ENCODE measurements around the gene PDGFRA. TPM values are rescaled to one million over a fixed set of nuclear protein-coding genes. Genes with fewer than 3 reads are reported as not detected.

The PDGFRA gene
- total RNA-seq, 1 donor from 2014 or later = 1.3 TPM

DNA sequence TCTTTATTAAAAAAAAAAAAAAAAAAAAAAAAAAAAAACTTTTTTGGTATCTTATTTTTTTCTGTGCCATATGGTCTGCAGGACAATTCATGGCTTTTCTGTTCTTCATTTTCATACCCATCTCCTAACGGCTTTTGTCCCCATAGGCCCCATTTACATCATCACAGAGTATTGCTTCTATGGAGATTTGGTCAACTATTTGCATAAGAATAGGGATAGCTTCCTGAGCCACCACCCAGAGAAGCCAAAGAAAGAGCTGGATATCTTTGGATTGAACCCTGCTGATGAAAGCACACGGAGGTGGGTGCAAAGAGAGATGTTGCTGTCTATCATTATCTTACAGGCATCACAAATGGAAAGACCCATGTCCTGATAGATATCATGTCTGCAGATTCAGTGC is 49.1 kb downstream of the PDGFRA start:
- no peak overlapping the region for H3K4me3 ChIP-seq (ENCODE audit: low read depth, low read length)
- DNase-seq (ENCODE audit: low read depth) = no peak

DNA sequence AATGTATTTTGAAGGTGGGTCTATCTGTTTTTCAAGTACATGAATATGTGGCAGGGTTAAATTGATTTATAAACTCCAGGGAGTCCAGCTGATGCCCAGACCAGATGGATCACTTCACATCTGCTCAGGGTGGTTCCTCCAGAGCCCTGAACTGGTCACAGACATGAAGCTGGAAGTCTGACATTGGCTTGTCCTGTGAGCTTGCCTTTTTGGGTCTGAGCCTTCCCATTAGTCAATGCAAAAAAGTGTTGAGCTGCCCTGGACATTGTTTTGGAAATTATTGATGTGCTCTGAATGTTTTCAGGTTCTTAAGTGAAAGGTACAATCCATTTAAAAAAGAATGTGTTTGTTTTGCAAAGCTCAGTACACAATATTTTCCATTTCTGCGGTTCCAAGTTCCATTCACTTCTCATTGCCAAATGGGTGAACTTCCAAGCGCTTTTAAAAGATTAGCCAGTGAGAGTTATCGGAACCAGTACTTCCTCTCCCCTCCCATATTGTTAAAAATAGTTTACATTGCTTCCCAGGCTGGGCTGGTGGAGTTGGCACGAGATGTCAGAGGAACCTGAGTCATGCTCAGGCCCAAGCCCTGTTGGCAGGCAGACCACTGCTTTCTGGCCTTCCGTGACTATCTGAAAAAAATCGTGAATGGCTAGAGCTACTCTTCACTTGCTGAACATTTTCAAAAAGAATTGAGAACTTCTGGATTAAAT is 52.1 kb downstream of the PDGFRA start:
- H3K4me3 ChIP-seq (ENCODE audit: low read depth, low read length) = no peak overlapping the region
- TF ChIP-seq, protein P1, sequence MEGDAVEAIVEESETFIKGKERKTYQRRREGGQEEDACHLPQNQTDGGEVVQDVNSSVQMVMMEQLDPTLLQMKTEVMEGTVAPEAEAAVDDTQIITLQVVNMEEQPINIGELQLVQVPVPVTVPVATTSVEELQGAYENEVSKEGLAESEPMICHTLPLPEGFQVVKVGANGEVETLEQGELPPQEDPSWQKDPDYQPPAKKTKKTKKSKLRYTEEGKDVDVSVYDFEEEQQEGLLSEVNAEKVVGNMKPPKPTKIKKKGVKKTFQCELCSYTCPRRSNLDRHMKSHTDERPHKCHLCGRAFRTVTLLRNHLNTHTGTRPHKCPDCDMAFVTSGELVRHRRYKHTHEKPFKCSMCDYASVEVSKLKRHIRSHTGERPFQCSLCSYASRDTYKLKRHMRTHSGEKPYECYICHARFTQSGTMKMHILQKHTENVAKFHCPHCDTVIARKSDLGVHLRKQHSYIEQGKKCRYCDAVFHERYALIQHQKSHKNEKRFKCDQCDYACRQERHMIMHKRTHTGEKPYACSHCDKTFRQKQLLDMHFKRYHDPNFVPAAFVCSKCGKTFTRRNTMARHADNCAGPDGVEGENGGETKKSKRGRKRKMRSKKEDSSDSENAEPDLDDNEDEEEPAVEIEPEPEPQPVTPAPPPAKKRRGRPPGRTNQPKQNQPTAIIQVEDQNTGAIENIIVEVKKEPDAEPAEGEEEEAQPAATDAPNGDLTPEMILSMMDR (conservative IDR thresholded peaks at IDR 0.05; ENCODE audit: low read depth, low read length) = no peak
- no peak for DNase-seq (ENCODE audit: low read depth)

More for the DNA sequence above, 49.1 kb downstream of the PDGFRA start:
- TF ChIP-seq, protein P1 (conservative IDR thresholded peaks at IDR 0.05; ENCODE audit: low read depth, low read length) = no peak

DNA sequence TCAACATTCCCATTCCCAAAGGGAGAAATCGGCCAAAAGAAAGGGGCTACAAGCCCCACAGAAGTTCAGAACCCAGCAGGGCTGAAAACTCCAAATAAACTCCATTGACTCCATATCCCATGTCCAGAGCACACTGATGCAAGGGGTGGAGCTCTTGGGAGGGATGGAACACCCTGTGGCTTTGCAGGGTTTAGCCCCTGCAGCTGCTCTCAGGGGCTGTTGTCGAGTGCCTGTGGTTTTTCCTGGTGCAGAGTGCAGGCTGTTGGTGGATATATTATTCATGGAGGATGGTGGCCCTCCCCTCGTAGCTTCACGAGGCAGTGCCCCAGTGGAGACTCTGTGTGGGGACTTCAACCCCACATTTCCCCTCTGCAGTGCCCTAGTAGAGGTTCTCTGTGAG is 53.7 kb downstream of the PDGFRA start:
- no peak overlapping the region for H3K4me3 ChIP-seq (ENCODE audit: low read depth, low read length)
- TF ChIP-seq, protein P1 (conservative IDR thresholded peaks at IDR 0.05; ENCODE audit: low read depth, low read length) = no peak
- no peak for DNase-seq (ENCODE audit: low read depth)

DNA sequence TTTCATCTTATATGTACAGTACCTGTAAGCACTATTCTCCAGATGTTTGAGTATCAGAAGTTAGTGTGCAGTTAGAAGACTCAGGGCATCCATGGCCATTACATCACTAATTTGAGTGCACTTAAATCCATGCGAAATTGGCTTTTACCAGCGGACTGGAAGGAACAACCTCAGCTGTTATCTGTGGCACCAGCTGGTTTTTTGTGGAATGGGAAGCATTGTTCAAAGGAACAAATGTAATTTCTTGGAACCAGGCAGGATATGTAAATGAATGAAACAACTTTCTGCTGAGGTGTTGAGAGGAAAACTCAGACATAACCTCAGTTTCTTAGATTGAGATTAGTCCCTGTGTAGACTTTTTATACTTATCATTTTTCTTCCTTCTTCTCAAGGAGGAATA is 60.2 kb downstream of the PDGFRA start:
- DNase-seq (ENCODE audit: low read depth) = no peak
- TF ChIP-seq, protein P1 (conservative IDR thresholded peaks at IDR 0.05; ENCODE audit: low read depth, low read length) = no peak
- no peak overlapping the region for H3K4me3 ChIP-seq (ENCODE audit: low read depth, low read length)

DNA sequence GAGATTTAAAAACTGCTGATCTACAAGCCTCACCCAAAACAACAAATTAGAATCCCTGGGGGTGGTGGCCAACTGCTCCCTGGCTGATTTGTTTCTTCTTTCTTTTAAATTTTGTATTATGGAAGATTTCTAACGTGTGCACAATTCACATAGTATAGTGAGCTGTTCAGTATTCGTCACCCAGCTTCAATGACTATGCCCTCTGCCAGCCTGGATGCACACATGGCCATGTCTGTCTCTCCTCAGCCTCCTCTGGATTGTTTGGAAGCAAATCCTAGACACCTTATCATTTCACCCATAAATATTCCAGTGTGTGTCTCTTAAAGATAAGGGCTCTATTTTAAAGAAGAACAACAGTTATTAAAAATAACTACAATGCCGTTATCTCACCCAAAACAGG is 61.9 kb downstream of the PDGFRA start:
- no peak for DNase-seq (ENCODE audit: low read depth)
- TF ChIP-seq, protein P1 (conservative IDR thresholded peaks at IDR 0.05; ENCODE audit: low read depth, low read length) = no peak
- H3K4me3 ChIP-seq (ENCODE audit: low read depth, low read length) = no peak overlapping the region

DNA sequence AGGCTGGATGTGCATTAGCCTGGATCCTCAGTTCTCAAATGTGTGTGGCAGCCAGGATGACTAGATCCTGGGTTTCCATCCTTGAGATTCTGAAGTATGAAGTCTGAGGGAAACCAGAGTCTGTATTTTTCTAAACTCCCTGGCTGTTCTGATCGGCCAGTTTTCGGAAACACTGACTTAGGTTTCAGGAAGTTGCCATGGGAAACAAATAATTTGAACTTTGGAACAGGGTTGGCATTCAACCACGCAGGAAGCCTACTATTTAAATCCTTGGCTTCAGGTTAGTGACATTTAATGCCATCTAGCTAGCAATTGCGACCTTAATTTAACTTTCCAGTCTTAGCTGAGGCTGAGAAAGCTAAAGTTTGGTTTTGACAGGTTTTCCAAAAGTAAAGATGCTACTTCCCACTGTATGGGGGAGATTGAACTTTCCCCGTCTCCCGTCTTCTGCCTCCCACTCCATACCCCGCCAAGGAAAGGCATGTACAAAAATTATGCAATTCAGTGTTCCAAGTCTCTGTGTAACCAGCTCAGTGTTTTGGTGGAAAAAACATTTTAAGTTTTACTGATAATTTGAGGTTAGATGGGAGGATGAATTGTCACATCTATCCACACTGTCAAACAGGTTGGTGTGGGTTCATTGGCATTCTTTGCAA is 67.6 kb downstream of the PDGFRA start:
- TF ChIP-seq, protein P1 (conservative IDR thresholded peaks at IDR 0.05; ENCODE audit: low read depth, low read length) = no peak
- H3K4me3 ChIP-seq (ENCODE audit: low read depth, low read length) = no peak overlapping the region
- DNase-seq (ENCODE audit: low read depth) = no peak

Data from epithelial cell of proximal tubule (primary cell).